MCF 10A (cell line): ENCODE results near the gene ATRN. TPM values are rescaled to one million over a fixed set of nuclear protein-coding genes. Genes with fewer than 3 reads are reported as not detected.
"Not testable (repeated sequence)": the region's sequence is repeated elsewhere in the genome, so short reads cannot be mapped to it uniquely, and the experiment has no call there.

Experiments
- BruUV-seq: library from RNA; stranded (reverse); fragments of 400-500 nt; replicated peaks from 2 replicates; lab custom pipeline; 2021; lab: Mats Ljungman, UMichigan
- CTCF ChIA-PET: fragments of 300-600 bp; sonication (Branson Sonifier 250); formaldehyde crosslinking; extraction: SDS; loops from one replicate; lab custom pipeline; 2021; ENCODE audit warnings: antibody characterized with exemption, inconsistent platforms; lab: Yijun Ruan, JAX
- POLR2A ChIA-PET: fragments of 300-600, 350-650 bp; sonication (Branson Sonifier 250); formaldehyde crosslinking; extraction: SDS; loops from one replicate; lab custom pipeline; 2020; ENCODE audit warnings: antibody characterized with exemption, inconsistent platforms; lab: Yijun Ruan, JAX
- DNase-seq: peaks from one replicate; pipeline ENCODE4 v3.0.0-alpha.2; 2018; ENCODE audit not compliant: unreplicated experiment
- H3K27ac Mint-ChIP-seq: one replicate; pipeline ENCODE4 v1.8.0; 2022; ENCODE audit warnings: mild to moderate bottlenecking, low read depth, mixed read lengths; ENCODE audit not compliant: unreplicated experiment
- H3K27me3 Mint-ChIP-seq: one replicate; pipeline ENCODE4 v1.8.0; 2022; ENCODE audit warnings: mixed read lengths; ENCODE audit not compliant: insufficient read depth, unreplicated experiment
- H3K36me3 Mint-ChIP-seq: one replicate; pipeline ENCODE4 v1.8.0; 2022; ENCODE audit warnings: mild to moderate bottlenecking, moderate library complexity, mixed read lengths; ENCODE audit not compliant: insufficient read depth, unreplicated experiment
- H3K4me1 Mint-ChIP-seq: one replicate; pipeline ENCODE4 v1.8.0; 2022; ENCODE audit warnings: mixed read lengths; ENCODE audit not compliant: insufficient read depth, unreplicated experiment
- H3K4me3 Mint-ChIP-seq: one replicate; pipeline ENCODE4 v1.8.0; 2022; ENCODE audit warnings: mild to moderate bottlenecking, moderate library complexity, mixed read lengths; ENCODE audit not compliant: unreplicated experiment
- H3K9me3 Mint-ChIP-seq: one replicate; pipeline ENCODE4 v1.8.0; 2022; ENCODE audit warnings: mixed read lengths; ENCODE audit not compliant: unreplicated experiment
- CTCF ChIP-seq: fragments of 200-600 bp; IDR thresholded peaks from one replicate; pipeline ENCODE4 v1.8.0; 2022; ENCODE audit warnings: antibody characterized with exemption, mild to moderate bottlenecking; ENCODE audit not compliant: unreplicated experiment
- intact Hi-C: fragments of 100-400 bp; cut with micrococcal nuclease; formaldehyde crosslinking; loops from 2 replicates; pipeline ENCODE4 v1.14.1; 2022
- total RNA-seq: library from RNA; stranded (reverse); gene quantifications from 2 replicates; pipeline ENCODE4 v1.2.3, GENCODE V29; 2022

The ATRN gene
- total RNA-seq, 1 experiment from 2014 or later: 29.7 TPM

DNA sequence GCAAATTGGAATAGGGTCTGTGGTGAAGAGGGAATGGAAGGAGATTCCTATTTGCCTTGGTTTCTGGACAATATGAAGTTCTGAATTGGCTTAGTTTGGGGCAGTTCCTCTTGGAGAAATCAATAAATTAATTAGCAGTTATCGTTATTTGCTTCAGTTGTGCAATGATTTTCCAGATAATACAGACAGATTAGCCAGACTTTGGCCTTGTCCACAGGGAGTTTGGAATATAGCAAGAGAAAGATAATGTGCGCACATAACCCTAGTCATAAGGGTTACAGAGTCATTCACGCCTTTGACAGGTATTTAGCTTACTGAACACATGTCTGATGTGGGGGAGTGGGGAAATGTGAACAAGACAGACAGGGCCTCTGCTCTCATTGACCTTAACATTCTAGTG is 1.3 kb downstream of the ATRN start:
- ChIA-PET POLR2A (interaction anchor here (0.5 to 4.0 kb wide), 15 partner anchors 9 to 360 kb away, joined by 3 to 28 read pairs (median 7); partner anchors contain the start of gene DNAAF9), CTCF (no interaction called here)
- Mint-ChIP-seq H3K27ac (peak overlapping the region; percentile 96), H3K36me3 (no peaks in the 10 kb centered on the region), H3K4me1 (peaks cover 26% of the 10 kb centered on the region), H3K27me3 (peaks cover 2% of the 10 kb centered on the region), H3K4me3 (peak overlapping the region; percentile 94), H3K9me3 (no peaks in the 10 kb centered on the region)
- no peak for DNase-seq
- BruUV-seq: TSS peak; percentile 35
- intact Hi-C loops: loop anchor here (5.0 kb wide), 1 partner anchor 65 kb away; the partner anchor contains the start of gene DNAAF9
- no peak for TF ChIP-seq CTCF

DNA sequence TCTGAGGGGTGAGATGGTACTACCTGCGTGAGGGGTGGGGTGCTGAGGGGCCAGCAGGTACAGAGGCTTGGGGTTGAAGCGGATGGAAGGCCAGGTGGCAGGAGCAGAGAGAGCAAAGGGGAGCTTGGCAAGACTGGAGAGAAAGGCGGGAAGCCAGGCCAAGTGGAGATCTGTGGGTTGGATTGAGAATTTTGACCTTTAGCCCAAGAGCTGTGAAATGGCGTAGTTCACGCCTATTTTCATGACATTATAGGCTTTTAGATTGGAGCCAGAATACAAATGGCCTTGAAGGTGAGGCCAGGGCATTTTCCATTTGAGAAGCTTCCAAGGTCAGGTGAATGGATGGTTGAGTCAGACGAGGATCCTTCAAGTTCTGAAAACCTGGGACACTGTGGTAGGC is 2.5 kb downstream of the ATRN start:
- Mint-ChIP-seq H3K27ac (no peak overlapping the region), H3K4me3 (peak overlapping the region; percentile 94), H3K36me3 (peaks cover under 1% of the 10 kb centered on the region), H3K4me1 (peaks cover 26% of the 10 kb centered on the region), H3K9me3 (no peaks in the 10 kb centered on the region), H3K27me3 (no peaks in the 10 kb centered on the region)
- no TSS peak for BruUV-seq
- TF ChIP-seq CTCF: no peak
- ChIA-PET CTCF (no interaction called here), POLR2A (interaction anchor here (1.1 to 4.0 kb wide), 11 partner anchors 8 to 159 kb away, joined by 3 to 28 read pairs (median 8); partner anchors contain the start of gene DNAAF9)
- no peak for DNase-seq
- intact Hi-C loops: loop anchor here (5.0 kb wide), 1 partner anchor 66 kb away; the partner anchor contains the start of gene DNAAF9

DNA sequence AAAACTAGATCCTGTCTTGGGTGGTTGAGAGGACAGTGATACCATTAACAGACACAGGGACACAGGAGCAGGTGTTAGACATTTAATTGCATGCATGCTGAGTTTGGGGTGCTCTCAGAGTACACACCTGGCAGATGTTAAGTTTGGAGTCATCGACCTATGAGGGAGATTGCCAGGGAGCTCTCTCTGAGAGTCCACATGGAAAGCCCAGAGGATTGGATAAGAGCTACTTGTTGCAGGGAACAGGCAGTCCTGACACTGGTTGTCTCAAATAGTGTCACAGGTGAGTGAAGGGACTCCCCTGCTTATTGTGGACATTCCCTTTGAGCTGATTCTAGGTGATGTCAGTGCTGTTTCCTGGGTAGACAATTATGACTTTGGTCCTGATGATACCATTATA is 3.1 kb downstream of the ATRN start:
- no peak for DNase-seq
- ChIA-PET CTCF (interaction anchor here (1.2 kb wide), 1 partner anchor 21 kb away, joined by 3 read pairs; no protein-coding TSS in a partner anchor), POLR2A (interaction anchor here (1.2 to 4.0 kb wide), 6 partner anchors 10 to 159 kb away, joined by 3 to 28 read pairs (median 11); partner anchors contain the start of gene DNAAF9)
- Mint-ChIP-seq H3K27me3 (no peaks in the 10 kb centered on the region), H3K27ac (no peak overlapping the region), H3K9me3 (no peaks in the 10 kb centered on the region), H3K36me3 (peaks cover 6% of the 10 kb centered on the region), H3K4me3 (no peak overlapping the region), H3K4me1 (peaks cover 26% of the 10 kb centered on the region)
- intact Hi-C loops: loop anchor here (5.0 kb wide), 1 partner anchor 67 kb away; the partner anchor contains the start of gene DNAAF9
- TF ChIP-seq CTCF: no peak
- BruUV-seq: no TSS peak

DNA sequence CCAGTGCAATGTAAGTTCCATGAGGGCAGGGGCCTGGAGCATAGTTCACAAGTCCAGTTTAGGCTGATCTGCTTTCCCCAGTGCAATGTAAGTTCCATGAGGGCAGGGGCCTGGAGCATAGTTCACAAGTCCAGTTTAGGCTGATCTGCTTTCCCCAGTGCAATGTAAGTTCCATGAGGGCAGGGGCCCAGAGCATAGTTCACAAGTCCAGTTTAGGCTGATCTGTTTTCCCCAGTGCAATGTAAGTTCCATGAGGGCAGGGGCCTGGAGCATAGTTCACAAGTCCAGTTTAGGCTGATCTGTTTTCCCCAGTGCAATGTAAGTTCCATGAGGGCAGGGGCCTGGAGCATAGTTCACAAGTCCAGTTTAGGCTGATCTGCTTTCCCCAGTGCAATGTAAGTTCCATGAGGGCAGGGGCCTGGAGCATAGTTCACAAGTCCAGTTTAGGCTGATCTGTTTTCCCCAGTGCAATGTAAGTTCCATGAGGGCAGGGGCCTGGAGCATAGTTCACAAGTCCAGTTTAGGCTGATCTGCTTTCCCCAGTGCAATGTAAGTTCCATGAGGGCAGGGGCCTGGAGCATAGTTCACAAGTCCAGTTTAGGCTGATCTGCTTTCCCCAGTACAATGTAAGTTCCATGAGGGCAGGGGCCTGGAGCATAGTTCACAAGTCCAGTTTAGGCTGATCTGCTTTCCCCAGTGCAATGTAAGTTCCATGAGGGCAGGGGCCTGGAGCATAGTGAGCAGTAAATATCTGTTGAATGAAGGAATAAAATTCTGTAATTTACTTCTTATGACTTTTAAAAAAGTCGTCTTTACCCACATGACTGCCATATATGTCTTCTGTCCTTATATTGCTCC is 6.4 kb downstream of the ATRN start:
- H3K4me3 Mint-ChIP-seq, DNase-seq, H3K9me3 Mint-ChIP-seq, H3K36me3 Mint-ChIP-seq, intact Hi-C loops, H3K27me3 Mint-ChIP-seq, BruUV-seq, H3K27ac Mint-ChIP-seq: not testable (repeated sequence)
- peaks cover 18% of the 10 kb centered on the region for H3K4me1 Mint-ChIP-seq
- ChIA-PET POLR2A (interaction anchor here (1.1 kb wide), 1 partner anchor 17 kb away, joined by 3 read pairs; no protein-coding TSS in a partner anchor), CTCF (interaction anchor here (0.6 kb wide), 1 partner anchor 57 kb away, joined by 3 read pairs; no protein-coding TSS in a partner anchor)
